SK-MEL-5 (cell line): ENCODE data around the gene CCN6. TPM values are rescaled to one million over a fixed set of nuclear protein-coding genes. Genes with fewer than 3 reads are reported as not detected.
A peak's percentile ranks its signal among the peaks of the same experiment; 100 is the strongest.
"Not testable (repeated sequence)": the region's sequence is repeated elsewhere in the genome, so short reads cannot be mapped to it uniquely, and the experiment has no call there.

ENCODE experiments used
- DNase-seq: peaks from one replicate; pipeline ENCODE4 v3.0.0-alpha.2; 2016; ENCODE audit warnings: low read depth, low spot score
- in situ Hi-C: cut with HindIII; loops from 2 replicates; pipeline ENCODE4 v1.10.0; 2016; ENCODE audit warnings: low sequenced_read_pairs, high pct_unique_total_duplicates, low pct_unique_long_range_greater_than_20kb
- total RNA-seq: library from RNA; depleted of rRNA; stranded (reverse); fragments of >200 nt; shearing (Covaris generic); gene quantifications from 2 replicates; pipeline ENCODE4 v1.2.3, GENCODE V29; 2014

Gene CCN6
- total RNA-seq, 1 experiment from 2014 or later, result not detected

- DNase-seq, result no peak
- in situ Hi-C loops, result no loop called here
These were observed 31.6 kb downstream of the CCN6 start for GRCh38 chr6:112085286-112086065.

- peak; percentile 66 for DNase-seq
- in situ Hi-C loops, result no loop called here
These were observed 32.8 kb downstream of the CCN6 start for GRCh38 chr6:112086744-112087135.

- peak; percentile 96 for DNase-seq
- in situ Hi-C loops, result no loop called here
These were observed 33.4 kb downstream of the CCN6 start, which contains the start of the genes FAM229B and TUBE1 for GRCh38 chr6:112087136-112087911. Gene FAM229B, plus strand, starts transcription at chr6:112087591. Its CDS starts 11,693 bp downstream, at chr6:112099284. Gene TUBE1, minus strand, starts transcription at chr6:112087482. Its CDS starts 48 bp downstream, at chr6:112087434.

GRCh38 chr6:112087916-112088315 is 34.0 kb downstream of the CCN6 start:
- in situ Hi-C loops, result no loop called here
- DNase-seq, result no peak

- in situ Hi-C loops, result no loop called here
- DNase-seq, result no peak
These were observed 43.0 kb downstream of the CCN6 start for GRCh38 chr6:112096901-112097300.

- DNase-seq, result no peak
- in situ Hi-C loops, result no loop called here
These were observed 46.7 kb downstream of the CCN6 start for GRCh38 chr6:112100561-112100960.

- in situ Hi-C loops, DNase-seq: not testable (repeated sequence)
These were observed 52.1 kb downstream of the CCN6 start for GRCh38 chr6:112106026-112106425.

GRCh38 chr6:112106562-112106961 is 52.7 kb downstream of the CCN6 start:
- DNase-seq, result no peak
- in situ Hi-C loops, result no loop called here

GRCh38 chr6:112109262-112109661 is 55.4 kb downstream of the CCN6 start:
- DNase-seq, result no peak
- in situ Hi-C loops, result no loop called here

- no peak for DNase-seq
- in situ Hi-C loops, result no loop called here
These were observed 59.5 kb downstream of the CCN6 start for GRCh38 chr6:112113431-112113830.

- DNase-seq, result no peak
- in situ Hi-C loops, result no loop called here
These were observed 60.0 kb downstream of the CCN6 start for GRCh38 chr6:112113918-112114317.

- in situ Hi-C loops, result no loop called here
- no peak for DNase-seq
These were observed 60.8 kb downstream of the CCN6 start for GRCh38 chr6:112114577-112115223.

GRCh38 chr6:112116221-112116620 is 62.3 kb downstream of the CCN6 start:
- in situ Hi-C loops, result no loop called here
- DNase-seq, result peak; percentile 5

GRCh38 chr6:112117554-112117953 is 63.6 kb downstream of the CCN6 start:
- in situ Hi-C loops, result no loop called here
- no peak for DNase-seq

GRCh38 chr6:112118034-112118433 is 64.1 kb downstream of the CCN6 start:
- in situ Hi-C loops, result no loop called here
- no peak for DNase-seq
